ENCODE data around the gene GPC5. TPM values are rescaled to one million over a fixed set of nuclear protein-coding genes. Genes with fewer than 3 reads are reported as not detected.

GPC5 gene
- total and polyA plus RNA-seq, 10 donors, result 0.04 to 0.83 (median 0.26) TPM; not detected in 3

DNA sequence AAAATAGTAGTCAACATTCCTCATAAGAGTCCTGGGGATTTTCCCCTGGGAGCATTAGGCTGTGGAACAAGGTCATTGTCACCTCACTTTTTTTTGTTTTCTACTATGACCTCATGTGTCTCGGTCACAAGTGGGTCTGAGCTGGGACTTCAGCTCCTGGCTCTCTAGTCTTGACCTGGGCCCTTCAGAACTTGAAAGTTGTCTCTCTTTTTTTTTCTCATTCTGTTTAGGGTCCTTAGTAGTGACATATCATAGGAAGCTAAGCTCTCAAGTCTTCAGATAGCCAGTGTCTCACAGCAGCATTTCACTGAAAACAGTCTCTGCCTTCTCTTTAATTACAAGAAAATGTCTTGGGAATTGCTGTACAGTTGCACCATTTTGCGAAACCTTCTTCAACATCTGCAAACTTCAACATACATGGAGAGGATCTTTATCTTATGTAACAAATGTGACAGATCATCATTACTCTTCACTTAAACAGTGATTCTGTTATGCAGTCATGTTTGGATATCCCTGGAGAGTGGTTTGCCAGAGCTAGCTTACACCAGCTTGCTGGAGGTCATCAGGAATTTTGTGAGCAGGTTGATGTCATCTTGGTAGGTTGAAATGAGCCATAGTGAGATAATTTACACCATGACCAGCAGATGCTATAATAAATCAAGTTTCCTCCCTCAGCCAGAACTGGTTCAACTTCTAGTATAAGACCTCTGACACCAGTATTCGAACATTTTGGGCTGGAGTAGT lies 131.5 kb downstream of the GPC5 start:
- TF ChIP-seq CTCF (IDR thresholded peaks at IDR 0.05 in 8 of 11, conservative IDR thresholded peaks at IDR 0.05 in 3 of 11), result no peak
- 80 to 89% (median 81%) methylated on average over 3 of the region's 3 CpGs for WGBS, 5 donors
- Histone ChIP-seq H3K4me1 (no peaks in the 10 kb centered on the region), H3K27me3 (replicated peaks in 1 of 7) (no peaks in the 10 kb centered on the region), H3K9me3 (peaks cover 0 to 8% (median 0%) of the 10 kb centered on the region in 8 donors), H3K36me3 (no peaks in the 10 kb centered on the region), H3K27ac (no peak overlapping the region), H3K4me3 (no peak overlapping the region)
- intact Hi-C loops (cut with DNase I; ENCODE audit: low total_unique reads), result no loop called here
- no peak for DNase-seq

GRCh38 chr13:91531646-91532045 lies 133.2 kb downstream of the GPC5 start:
- TF ChIP-seq POLR2A (IDR thresholded peaks at IDR 0.05), result no peak
- Histone ChIP-seq H3K36me3 (no peaks in the 10 kb centered on the region), H3K27me3 (replicated peaks in 1 of 7) (no peaks in the 10 kb centered on the region), H3K4me3 (no peak overlapping the region), H3K4me1 (no peaks in the 10 kb centered on the region), H3K27ac (no peak overlapping the region), H3K9me3 (peaks cover 0 to 8% (median 0%) of the 10 kb centered on the region in 8 donors)
- WGBS, 5 donors, result 55 to 67% (median 56%) methylated on average over 2 of the region's 2 CpGs
- no peak for DNase-seq
- intact Hi-C loops (cut with DNase I; ENCODE audit: low total_unique reads), result no loop called here

GRCh38 chr13:91533354-91533753 lies 134.9 kb downstream of the GPC5 start:
- no peak for DNase-seq
- H3K27me3 ChIP-seq (replicated peaks in 1 of 7), result no peaks in the 10 kb centered on the region

DNA sequence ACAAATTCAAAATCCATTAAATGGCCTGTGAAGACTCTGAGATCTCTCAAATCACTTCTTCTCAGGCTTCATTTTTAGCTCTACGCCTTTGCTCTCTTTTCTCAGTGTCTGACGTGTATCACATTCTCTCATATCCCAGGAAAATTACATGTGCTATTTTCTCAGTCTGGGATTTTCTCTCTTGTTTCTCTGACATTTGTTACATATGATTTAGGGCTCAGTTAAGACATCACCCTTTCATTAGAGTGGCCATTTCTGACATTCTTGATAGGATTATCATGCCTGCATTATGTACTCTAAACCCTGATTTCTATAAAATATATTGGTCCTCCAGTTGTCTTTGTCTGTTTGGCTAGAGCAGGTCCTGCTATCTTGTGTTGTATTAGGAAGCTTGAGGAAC lies 136.6 kb downstream of the GPC5 start:
- intact Hi-C loops (cut with DNase I; ENCODE audit: low total_unique reads), result no loop called here
- H3K4me3 ChIP-seq, result no peak overlapping the region
- no peak for TF ChIP-seq POLR2A (IDR thresholded peaks at IDR 0.05)
- TF ChIP-seq CTCF (IDR thresholded peaks at IDR 0.05 in 8 of 11, conservative IDR thresholded peaks at IDR 0.05 in 3 of 11), result no peak
- no peak for TF ChIP-seq POLR2AphosphoS5 (IDR thresholded peaks at IDR 0.05)
- no peak overlapping the region for H3K27ac ChIP-seq
- no peak for DNase-seq
- H3K9me3 ChIP-seq, result no peaks in the 10 kb centered on the region
- 89 to 95% (median 90%) methylated on average over 2 of the region's 2 CpGs for WGBS, 5 donors
- no peaks in the 10 kb centered on the region for H3K27me3 ChIP-seq (replicated peaks in 1 of 7)
- no peaks in the 10 kb centered on the region for H3K36me3 ChIP-seq
- no peaks in the 10 kb centered on the region for H3K4me1 ChIP-seq

More at GRCh38 chr13:91533354-91533753, 134.9 kb downstream of the GPC5 start:
- WGBS, 5 donors, result 70 to 85% (median 73%) methylated on average over 2 of the region's 2 CpGs
- H3K4me1 ChIP-seq, result no peaks in the 10 kb centered on the region
- H3K27ac ChIP-seq, result no peak overlapping the region
- no peaks in the 10 kb centered on the region for H3K9me3 ChIP-seq
- H3K36me3 ChIP-seq, result no peaks in the 10 kb centered on the region
- TF ChIP-seq POLR2AphosphoS5 (IDR thresholded peaks at IDR 0.05) (no peak), POLR2A (IDR thresholded peaks at IDR 0.05) (no peak), CTCF (IDR thresholded peaks at IDR 0.05 in 8 of 11, conservative IDR thresholded peaks at IDR 0.05 in 3 of 11) (no peak)
- H3K4me3 ChIP-seq, result no peak overlapping the region
- intact Hi-C loops (cut with DNase I; ENCODE audit: low total_unique reads), result no loop called here

Measured in spleen (tissue), 11 donors.